ENCODE measurements around the gene DESI1.

GRCh38 chr22:41636467-41636866 is 15.6 kb upstream of the DESI1 start:
- TF ChIP-seq ZNF274 (IDR thresholded peaks at IDR 0.05; ENCODE audit: low read depth, low read length) (no peak), YY1 (IDR thresholded peaks at IDR 0.05; ENCODE audit: insufficient read depth, insufficient read length) (no peak), SUZ12 (IDR thresholded peaks at IDR 0.05; ENCODE audit: extremely low read depth, insufficient read depth, insufficient read length) (no peak)
